B cell (primary cell): ENCODE results near the gene TWIST2. TPM values are rescaled to one million over a fixed set of nuclear protein-coding genes. Genes with fewer than 3 reads are reported as not detected.

Experiments
- ATAC-seq: fragments of 200-7000 bp; cut with Tn5 transposase; one replicate; pipeline ENCODE4 v1.10.0; 2021; ENCODE audit warnings: low read depth, mild to moderate bottlenecking, moderate number of reproducible peaks, moderate library complexity
- CTCF ChIA-PET: fragments of 350-600 bp; sonication (Branson Sonifier 250); formaldehyde crosslinking; loops from one replicate; lab custom pipeline; 2021; ENCODE audit warnings: antibody characterized with exemption, inconsistent platforms; lab: Charles Lee
- POLR2A ChIA-PET: fragments of 350-600 bp; sonication (Branson Sonifier 250); formaldehyde crosslinking; loops from one replicate; lab custom pipeline; 2021; ENCODE audit warnings: antibody characterized with exemption; lab: Charles Lee
- DNase-seq: peaks from one replicate; pipeline ENCODE4 v3.0.0; 2013
- H2AFZ ChIP-seq: 2 replicates; pipeline ENCODE4 v1.6.1; 2012; ENCODE audit warnings: mild to moderate bottlenecking, low read depth, low read length; ENCODE audit not compliant: insufficient read depth, poor library complexity, severe bottlenecking
- H3K27ac ChIP-seq, 2 donors: 1 replicate in 1 of 2; 2 replicates in 1 of 2; pipeline ENCODE4 v1.5.1; 2012 to 2013; ENCODE audit warnings: low read length in 2 of 2, mild to moderate bottlenecking in 2 of 2, moderate library complexity in 1 of 2
- H3K27me3 ChIP-seq, 4 experiments: fragments of 200-600 bp in 1 of 4; sonication (generic) in 1 of 4; replicated peaks in 1 of 4; 1 replicate in 2 of 4; 2 replicates in 2 of 4; pipeline versions ENCODE4 v1.6.1 to v1.7.0; 2013 to 2016; ENCODE audit warnings: low read length in 3 of 4, mild to moderate bottlenecking in 2 of 4, mixed read lengths in 1 of 4, moderate library complexity in 1 of 4; ENCODE audit not compliant: insufficient read depth in 4 of 4, control insufficient read depth in 3 of 4; ENCODE audit errors: control extremely low read depth in 1 of 4
- H3K36me3 ChIP-seq, 2 experiments: replicated peaks in 1 of 2; 1 replicate in 1 of 2; 2 replicates in 1 of 2; pipeline versions ENCODE4 v1.6.1 to v1.7.1; 2013; ENCODE audit warnings: low read length in 1 of 2; ENCODE audit not compliant: insufficient read depth in 2 of 2, control insufficient read depth in 1 of 2; ENCODE audit errors: control extremely low read depth in 1 of 2, extremely low read depth in 1 of 2
- H3K4me1 ChIP-seq, 2 donors: fragments of 200-600 bp in 1 of 2; sonication (generic) in 1 of 2; 1 replicate in 1 of 2; 2 replicates in 1 of 2; pipeline versions ENCODE4 v1.5.1 to v1.6.1; 2013 to 2017; ENCODE audit warnings: low read length in 2 of 2; ENCODE audit not compliant: control insufficient read depth in 2 of 2, insufficient read depth in 2 of 2
- H3K4me2 ChIP-seq: replicated peaks from 2 replicates; pipeline ENCODE3; 2012; ENCODE audit warnings: mild to moderate bottlenecking, low read depth, low read length; ENCODE audit not compliant: poor library complexity, severe bottlenecking
- H3K4me3 ChIP-seq, 5 experiments: fragments of 200-600 bp in 1 of 5; sonication (generic) in 1 of 5; 1 replicate in 3 of 5; 2 replicates in 2 of 5; pipeline versions ENCODE4 v1.5.1 to v1.7.0; 2011 to 2016; ENCODE audit warnings: low read length in 4 of 5, mild to moderate bottlenecking in 4 of 5, low read depth in 2 of 5, control low read depth in 1 of 5, moderate library complexity in 1 of 5; ENCODE audit not compliant: insufficient read depth in 1 of 5; ENCODE audit errors: control extremely low read depth in 1 of 5, extremely low read depth in 1 of 5
- H3K79me2 ChIP-seq: fragments of 200-600 bp; sonication (generic); one replicate; pipeline ENCODE4 v1.6.0; 2016; ENCODE audit warnings: low read length; ENCODE audit not compliant: control insufficient read depth, insufficient read depth
- H3K9ac ChIP-seq: fragments of 200-600 bp; sonication (generic); 2 replicates; pipeline ENCODE4 v1.6.1; 2017; ENCODE audit warnings: mild to moderate bottlenecking, low read length, moderate library complexity
- H3K9me3 ChIP-seq, 3 donors: one replicate each; pipeline versions ENCODE4 v1.6.1 to v1.7.1; 2013; ENCODE audit warnings: low read length in 2 of 3; ENCODE audit not compliant: control insufficient read depth in 2 of 3, insufficient read depth in 1 of 3; ENCODE audit errors: control extremely low read depth in 1 of 3
- H4K20me1 ChIP-seq: 2 replicates; pipeline ENCODE4 v1.6.0; 2012; ENCODE audit warnings: mild to moderate bottlenecking, low read length; ENCODE audit not compliant: insufficient read depth, control insufficient read depth, poor library complexity, severe bottlenecking
- H3K27ac Mint-ChIP-seq: one replicate; pipeline ENCODE4 v1.8.0; 2021; ENCODE audit warnings: mixed read lengths
- H3K27me3 Mint-ChIP-seq: one replicate; pipeline ENCODE4 v1.8.0; 2021; ENCODE audit warnings: mixed read lengths
- H3K4me1 Mint-ChIP-seq: one replicate; pipeline ENCODE4 v1.8.0; 2021; ENCODE audit warnings: mixed read lengths
- H3K4me3 Mint-ChIP-seq: one replicate; pipeline ENCODE4 v1.8.0; 2021; ENCODE audit warnings: mixed read lengths
- H3K9me3 Mint-ChIP-seq: one replicate; pipeline ENCODE4 v1.8.0; 2022; ENCODE audit warnings: mixed read lengths; ENCODE audit not compliant: insufficient read depth
- EZH2 ChIP-seq: IDR thresholded peaks from 2 replicates; pipeline ENCODE4 v1.6.1; 2012; ENCODE audit warnings: borderline replicate concordance, low read depth, mild to moderate bottlenecking, moderate library complexity, low read length; ENCODE audit not compliant: insufficient read depth, poor library complexity, severe bottlenecking
- WGBS: methylation state at CpG from one replicate; pipeline ENCODE4 v1.1.5; 2013; ENCODE audit warnings: missing lambda C conversion rate; ENCODE audit not compliant: insufficient coverage; 5-methylcytosine and 5-hydroxymethylcytosine counted together
- intact Hi-C: fragments of 100-400 bp; cut with micrococcal nuclease; formaldehyde crosslinking; loops from one replicate; pipeline ENCODE4 v1.10.0; 2022
- polyA plus RNA-seq: library from polyadenylated mRNA; depleted of rRNA; stranded (reverse); fragments of >200 nt; gene quantifications from 2 replicates; pipeline ENCODE4 v1.2.3, GENCODE V29; 2012
- total RNA-seq, 2 donors: library from RNA; stranded (reverse); fragments of 120-200 nt in 1 of 2; gene quantifications; 1 replicate in 1 of 2; 2 replicates in 1 of 2; pipeline versions ENCODE4 v1.2.3 to v1.2.4, GENCODE V29; 2013 to 2022
- TF ChIP-seq, protein P1 (sequence below): fragments of 200-600 bp; IDR thresholded peaks from one replicate; pipeline ENCODE4 v1.8.0; 2022; ENCODE audit warnings: antibody characterized with exemption, mild to moderate bottlenecking

The TWIST2 gene
- total and polyA plus RNA-seq, 2 donors (not counting 1 experiment from before 2014, with no cell fraction given) = 0.07 TPM; not detected in 1

DNA sequence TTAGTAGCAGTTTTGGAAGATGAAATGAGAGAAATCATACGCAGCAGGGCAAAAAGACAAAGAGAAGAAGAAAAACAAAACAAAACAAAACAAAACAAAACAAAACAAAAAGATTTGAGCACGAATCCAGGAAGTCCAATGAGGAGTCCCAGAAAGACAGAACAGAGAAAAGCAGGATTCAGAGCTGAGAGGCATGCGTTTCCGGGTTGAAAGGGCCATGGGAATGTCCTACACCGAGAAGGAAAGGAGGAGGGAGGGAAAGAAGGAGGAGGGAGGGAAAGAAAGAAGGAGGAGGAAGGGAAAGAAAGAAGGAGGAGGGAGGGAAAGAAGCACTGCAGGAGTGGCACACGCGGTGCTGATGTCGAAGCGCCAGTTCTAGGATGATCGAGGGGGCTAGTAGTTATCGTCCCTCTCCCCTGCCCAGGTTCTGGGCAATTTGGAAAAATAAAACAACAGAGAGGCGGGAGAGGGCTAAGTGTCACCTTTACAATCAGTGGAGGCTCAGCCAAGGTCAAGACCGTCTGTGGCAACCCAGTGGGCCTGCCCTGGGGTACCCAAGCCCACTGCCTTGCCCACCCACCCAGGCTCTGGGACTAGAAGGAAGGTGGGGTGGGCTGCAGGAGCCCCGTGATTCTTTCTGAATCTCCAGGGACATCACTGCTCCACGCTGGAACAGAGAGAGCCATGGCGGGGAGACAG, 68.4 kb downstream of the TWIST2 start:
- H3K36me3 ChIP-seq = no peaks in the 10 kb centered on the region
- Mint-ChIP-seq H3K27ac (no peak overlapping the region), H3K4me3 (no peak overlapping the region), H3K9me3 (no peaks in the 10 kb centered on the region), H3K27me3 (peaks cover 6% of the 10 kb centered on the region), H3K4me1 (no peaks in the 10 kb centered on the region)
- WGBS = 92% methylated on average over 11 of the region's 16 CpGs
- no peak for DNase-seq
- no peaks in the 10 kb centered on the region for H4K20me1 ChIP-seq
- no peaks in the 10 kb centered on the region for H3K79me2 ChIP-seq
- TF ChIP-seq, protein P1, sequence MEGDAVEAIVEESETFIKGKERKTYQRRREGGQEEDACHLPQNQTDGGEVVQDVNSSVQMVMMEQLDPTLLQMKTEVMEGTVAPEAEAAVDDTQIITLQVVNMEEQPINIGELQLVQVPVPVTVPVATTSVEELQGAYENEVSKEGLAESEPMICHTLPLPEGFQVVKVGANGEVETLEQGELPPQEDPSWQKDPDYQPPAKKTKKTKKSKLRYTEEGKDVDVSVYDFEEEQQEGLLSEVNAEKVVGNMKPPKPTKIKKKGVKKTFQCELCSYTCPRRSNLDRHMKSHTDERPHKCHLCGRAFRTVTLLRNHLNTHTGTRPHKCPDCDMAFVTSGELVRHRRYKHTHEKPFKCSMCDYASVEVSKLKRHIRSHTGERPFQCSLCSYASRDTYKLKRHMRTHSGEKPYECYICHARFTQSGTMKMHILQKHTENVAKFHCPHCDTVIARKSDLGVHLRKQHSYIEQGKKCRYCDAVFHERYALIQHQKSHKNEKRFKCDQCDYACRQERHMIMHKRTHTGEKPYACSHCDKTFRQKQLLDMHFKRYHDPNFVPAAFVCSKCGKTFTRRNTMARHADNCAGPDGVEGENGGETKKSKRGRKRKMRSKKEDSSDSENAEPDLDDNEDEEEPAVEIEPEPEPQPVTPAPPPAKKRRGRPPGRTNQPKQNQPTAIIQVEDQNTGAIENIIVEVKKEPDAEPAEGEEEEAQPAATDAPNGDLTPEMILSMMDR = no peak
- TF ChIP-seq EZH2 = no peak
- H2AFZ ChIP-seq = no peak overlapping the region
- H3K9me3 ChIP-seq = peaks cover 0 to 8% (median 0%) of the 10 kb centered on the region in 3 donors
- no peaks in the 10 kb centered on the region for H3K4me1 ChIP-seq
- CTCF ChIA-PET = no interaction called here
- no peak overlapping the region for H3K27ac ChIP-seq
- no peak for ATAC-seq
- POLR2A ChIA-PET = no interaction called here
- no peak overlapping the region for H3K4me2 ChIP-seq
- H3K9ac ChIP-seq = no peak overlapping the region
- no peaks in the 10 kb centered on the region for H3K27me3 ChIP-seq
- H3K4me3 ChIP-seq = no peak overlapping the region
- intact Hi-C loops = no loop called here

DNA sequence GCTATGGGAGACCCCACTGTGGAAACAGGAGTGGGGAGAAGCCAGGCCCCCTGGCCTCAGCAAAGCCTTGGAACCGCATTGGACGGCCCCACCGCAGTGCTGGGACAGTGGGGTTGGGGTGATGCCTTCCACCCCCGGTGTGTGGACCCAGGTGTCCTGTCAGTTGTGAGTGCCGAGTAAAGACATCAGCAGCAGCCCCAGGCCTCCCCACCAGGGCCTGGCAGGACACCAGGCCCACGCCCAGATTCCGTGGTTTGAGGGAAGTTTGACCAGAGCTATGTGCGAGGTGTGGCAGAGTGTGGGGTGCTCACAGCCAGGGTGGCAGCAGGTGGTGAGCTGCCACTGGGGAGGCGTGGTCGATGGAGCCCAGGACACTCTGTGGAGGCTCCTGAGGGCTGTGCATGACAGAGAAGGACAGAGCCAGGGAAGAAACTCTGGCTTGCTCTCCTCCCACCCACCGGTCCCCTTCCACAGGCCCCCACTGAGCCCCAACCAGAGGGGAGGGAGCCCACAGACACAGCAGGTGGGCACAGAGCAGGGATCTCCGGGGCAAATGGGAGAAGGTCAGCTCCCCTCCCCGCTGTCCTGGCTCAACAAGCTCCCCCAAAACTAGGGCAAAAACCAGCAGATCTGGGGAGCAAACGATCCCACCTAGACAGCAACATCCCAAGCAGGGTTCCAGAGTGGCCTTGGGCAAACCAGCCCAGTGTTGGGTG, 69.1 kb downstream of the TWIST2 start:
- Histone ChIP-seq H2AFZ (no peak overlapping the region), H3K9me3 (peaks cover 0 to 7% (median 0%) of the 10 kb centered on the region in 3 donors), H3K4me3 (no peak overlapping the region), H3K27ac (no peak overlapping the region), H3K36me3 (no peaks in the 10 kb centered on the region), H3K4me1 (no peaks in the 10 kb centered on the region), H3K9ac (no peak overlapping the region), H3K4me2 (no peak overlapping the region), H4K20me1 (no peaks in the 10 kb centered on the region), H3K27me3 (no peaks in the 10 kb centered on the region), H3K79me2 (no peaks in the 10 kb centered on the region)
- H3K4me3 Mint-ChIP-seq = no peak overlapping the region
- TF ChIP-seq, protein P1 = no peak
- TF ChIP-seq EZH2 = no peak
- no peak for DNase-seq
- intact Hi-C loops = no loop called here
- POLR2A ChIA-PET = no interaction called here
- no peaks in the 10 kb centered on the region for H3K9me3 Mint-ChIP-seq
- H3K27ac Mint-ChIP-seq = no peak overlapping the region
- H3K27me3 Mint-ChIP-seq = peaks cover 7% of the 10 kb centered on the region
- no peak for ATAC-seq
- H3K4me1 Mint-ChIP-seq = no peaks in the 10 kb centered on the region
- 77% methylated on average over 14 of the region's 14 CpGs for WGBS
- CTCF ChIA-PET = no interaction called here
